Measurements from ENCODE around the gene REEP6.
"Not testable (repeated sequence)": the region's sequence is repeated elsewhere in the genome, so short reads cannot be mapped to it uniquely, and the experiment has no call there.

Gene REEP6

DNA sequence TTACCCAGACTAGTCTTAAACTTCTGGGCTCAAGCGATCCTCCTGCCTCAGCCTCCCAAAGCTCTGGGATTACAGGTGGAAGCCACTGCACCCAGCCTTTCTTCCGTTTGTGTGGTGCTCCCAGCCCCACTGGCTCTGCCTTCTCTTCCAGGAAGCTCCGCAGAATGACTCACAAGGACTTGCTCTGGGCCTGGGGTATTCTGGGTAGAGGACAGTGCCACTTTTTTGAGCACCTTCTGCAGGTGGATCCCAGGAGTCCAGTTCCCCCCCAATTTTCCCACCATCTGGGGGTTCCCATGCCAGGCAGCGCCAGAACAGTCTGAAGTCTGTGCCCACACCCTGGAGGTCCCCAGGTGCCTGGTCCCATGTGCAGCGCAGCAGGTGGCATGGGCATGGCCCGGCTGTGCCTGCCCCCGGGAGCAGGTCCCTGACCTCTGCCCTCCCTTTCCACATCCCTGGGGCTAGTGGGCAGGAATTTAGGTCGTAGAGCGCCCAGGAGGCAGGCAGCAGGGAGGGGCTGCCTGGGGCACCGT, 1.6 kb downstream of the REEP6 start:
- no peak for DNase-seq

DNA sequence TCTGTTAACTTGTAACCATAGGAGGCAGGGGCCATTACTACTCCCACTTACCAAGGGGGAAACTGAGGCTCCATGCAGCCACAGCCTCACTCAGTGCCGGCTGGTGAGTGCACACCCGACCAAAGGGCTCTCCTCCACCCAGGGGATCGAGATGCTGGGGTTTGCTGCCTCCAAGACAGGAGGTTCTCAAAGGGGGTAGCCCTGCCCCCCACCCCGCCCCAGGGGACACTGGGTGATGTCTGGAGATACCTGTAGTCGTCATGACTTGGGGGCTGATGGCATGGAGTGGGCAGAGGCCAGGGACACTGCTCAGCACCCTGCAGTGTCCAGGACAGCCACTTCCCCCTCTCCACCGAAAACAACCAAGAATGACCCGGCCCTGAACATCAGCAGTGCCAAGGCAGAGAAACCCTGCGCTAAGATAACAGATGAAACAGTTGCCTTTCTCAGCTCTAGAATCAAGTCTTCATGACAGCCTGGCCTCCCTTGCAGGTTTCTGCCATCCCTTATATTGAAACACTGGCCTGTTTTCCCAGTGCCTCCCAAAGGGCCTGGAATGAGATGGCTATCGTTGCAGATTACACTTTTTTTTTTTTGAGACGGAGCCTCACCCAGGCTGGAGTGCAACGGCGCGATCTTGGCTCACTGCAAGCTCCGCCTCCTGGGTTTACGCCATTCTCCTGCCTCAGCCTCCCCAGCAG, 3.3 kb downstream of the REEP6 start:
- DNase-seq, result no peak

DNA sequence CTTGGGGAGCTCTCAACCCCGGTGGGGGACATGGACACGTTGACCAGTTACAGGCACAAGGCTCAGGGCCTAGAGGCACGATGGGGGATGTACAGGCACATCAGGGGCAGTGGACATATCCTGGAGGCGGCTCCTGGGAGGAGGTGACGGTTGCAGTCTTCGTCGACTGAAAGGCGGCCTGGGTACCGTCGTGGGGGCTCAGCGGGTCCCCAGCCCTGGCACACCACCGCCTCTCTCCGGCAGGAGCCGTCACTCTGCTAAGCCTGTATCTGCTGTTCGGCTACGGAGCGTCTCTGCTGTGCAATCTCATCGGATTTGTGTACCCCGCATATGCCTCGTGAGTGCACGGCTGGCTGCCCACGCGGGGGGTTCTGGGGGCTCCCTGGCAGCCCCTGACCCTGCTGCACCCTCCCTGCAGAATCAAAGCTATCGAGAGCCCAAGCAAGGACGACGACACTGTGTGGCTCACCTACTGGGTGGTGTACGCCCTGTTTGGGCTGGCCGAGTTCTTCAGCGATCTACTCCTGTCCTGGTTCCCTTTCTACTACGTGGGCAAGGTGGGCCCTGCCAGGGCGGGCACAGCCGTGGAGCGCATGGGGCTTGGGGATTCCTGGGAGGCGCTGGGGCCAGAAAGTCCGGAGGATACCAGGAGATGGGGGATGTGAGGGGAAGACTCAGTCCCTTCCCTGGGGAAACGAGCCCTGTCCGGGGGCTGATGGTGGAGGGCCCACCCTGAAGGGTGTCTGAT, 4.2 kb downstream of the REEP6 start:
- DNase-seq, result no peak

DNA sequence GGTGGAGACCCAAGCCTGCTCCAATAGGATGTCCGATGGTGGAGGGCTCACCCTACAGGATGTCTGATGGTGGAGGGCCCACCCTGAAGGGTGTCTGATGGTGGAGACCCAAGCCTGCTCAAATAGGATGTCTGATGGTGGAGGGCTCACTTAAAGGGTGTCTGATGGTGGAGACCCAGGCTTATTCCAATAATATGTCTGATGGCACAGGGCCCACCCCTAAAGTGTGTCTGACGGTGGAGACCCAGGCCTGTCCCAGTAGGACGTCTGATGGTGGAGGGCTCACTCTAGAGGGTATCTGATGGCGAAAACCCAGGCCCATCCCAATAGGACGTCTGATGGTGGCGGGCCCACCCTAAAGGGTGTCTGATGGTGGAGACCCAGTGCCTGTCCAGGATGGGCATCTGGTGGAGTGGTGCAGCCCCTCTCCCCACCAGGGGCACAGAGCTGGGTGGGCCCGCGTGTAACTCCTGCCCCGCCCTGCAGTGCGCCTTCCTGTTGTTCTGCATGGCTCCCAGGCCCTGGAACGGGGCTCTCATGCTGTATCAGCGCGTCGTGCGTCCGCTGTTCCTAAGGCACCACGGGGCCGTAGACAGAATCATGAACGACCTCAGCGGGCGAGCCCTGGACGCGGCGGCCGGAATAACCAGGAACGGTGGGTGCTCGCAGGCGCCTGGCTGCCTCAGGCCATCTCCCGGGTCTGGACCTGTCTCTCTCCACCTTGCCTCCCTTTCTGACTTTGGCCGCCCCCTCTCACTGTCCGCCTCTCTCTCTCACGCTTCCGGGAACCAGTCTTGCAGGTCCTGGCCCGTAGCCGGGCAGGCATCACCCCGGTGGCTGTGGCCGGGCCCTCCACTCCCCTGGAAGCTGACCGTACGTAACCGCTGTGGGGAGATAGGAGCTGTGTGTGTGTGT, 5.1 kb downstream of the REEP6 start:
- no peak for DNase-seq

DNA sequence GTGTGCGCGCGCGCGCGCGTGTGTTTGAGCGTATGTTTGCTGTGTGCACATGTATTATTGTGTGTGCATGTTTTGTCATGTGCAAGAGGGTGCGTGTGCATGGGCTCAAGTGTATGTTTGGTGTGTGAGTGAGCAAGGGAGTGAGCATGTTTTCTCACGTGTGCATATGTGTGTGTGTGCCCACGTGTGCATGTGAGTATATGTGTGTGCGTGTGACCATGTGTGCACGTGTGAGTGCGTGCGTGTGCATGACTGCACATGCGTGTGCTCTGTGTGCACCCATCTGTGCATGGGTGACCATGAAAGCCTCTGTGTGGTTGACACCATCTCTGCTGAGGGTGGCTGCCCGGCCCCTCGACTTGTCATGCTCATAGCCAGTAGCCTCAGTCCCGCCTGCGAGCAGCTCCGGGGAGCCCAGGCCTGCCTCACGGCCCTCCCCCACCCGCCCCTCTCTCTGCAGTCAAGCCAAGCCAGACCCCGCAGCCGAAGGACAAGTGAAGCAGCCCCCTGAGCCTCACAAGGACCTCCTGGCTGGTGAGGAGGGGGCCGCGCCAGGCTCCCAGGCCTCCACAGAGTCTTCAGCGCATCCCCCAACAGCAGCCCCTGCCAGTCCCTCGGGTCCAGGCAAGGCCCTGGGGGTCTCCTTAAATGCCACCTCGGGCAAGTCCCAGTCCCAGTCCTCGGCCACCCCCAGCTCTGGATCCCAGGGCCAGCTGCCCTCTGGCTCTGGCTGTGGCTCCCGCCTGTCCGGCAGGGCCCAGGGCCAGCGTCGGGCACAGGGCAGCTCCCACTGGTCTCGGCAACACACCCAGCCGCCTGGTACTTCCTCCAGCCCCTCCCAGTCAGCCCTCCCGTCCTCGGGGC, 6.0 kb downstream of the REEP6 start:
- DNase-seq, result no peak

DNA sequence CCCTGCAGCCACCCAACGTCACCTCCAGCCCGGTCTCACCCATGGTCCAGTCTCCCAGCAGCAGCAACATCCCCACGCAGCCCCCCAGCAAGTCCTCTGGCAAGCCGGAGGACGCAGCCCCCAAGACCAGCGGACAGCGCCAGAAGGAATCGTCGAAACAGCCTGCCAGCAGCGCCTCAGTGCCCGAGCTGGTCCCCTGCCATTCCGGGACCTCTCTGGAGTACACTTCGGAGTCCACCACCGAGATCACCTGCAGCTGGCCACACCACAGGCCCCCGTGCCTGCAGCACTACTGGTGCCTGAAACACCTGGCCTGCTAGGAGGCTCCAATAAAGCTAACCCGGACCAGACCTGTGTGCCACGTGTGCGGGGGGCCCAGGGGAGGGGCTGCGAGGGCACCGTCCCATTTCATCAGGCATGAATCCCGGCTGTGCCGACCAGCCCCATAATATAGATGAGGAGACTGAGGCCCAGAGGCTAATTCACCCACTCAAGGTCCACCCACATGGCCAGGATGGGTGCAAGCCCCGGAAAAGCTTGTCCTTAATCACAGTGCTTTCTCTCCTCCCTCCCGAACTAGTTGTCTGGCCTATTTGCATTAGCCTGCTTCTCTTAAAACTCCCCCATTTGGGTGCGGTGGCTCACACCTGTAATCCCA, 6.7 kb downstream of the REEP6 start:
- DNase-seq, result no peak

DNA sequence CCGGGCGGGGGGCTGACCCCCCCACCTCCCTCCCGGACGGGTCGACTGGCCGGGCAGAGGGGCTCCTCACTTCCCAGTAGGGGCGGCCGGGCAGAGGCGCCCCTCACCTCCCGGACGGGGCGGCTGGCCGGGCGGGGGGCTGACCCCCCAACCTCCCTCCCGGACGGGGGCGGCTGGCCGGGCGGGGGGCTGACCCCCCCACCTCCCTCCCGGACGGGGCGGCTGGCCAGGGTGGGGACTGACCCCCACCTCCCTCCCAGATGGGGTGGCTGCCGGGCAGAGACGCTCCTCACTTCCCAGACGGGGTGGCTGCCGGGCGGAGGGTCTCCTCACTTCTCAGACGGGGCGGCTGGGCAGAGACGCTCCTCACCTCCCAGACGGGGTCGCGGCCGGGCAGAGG, 8.2 kb downstream of the REEP6 start:
- not testable (repeated sequence) for DNase-seq

DNA sequence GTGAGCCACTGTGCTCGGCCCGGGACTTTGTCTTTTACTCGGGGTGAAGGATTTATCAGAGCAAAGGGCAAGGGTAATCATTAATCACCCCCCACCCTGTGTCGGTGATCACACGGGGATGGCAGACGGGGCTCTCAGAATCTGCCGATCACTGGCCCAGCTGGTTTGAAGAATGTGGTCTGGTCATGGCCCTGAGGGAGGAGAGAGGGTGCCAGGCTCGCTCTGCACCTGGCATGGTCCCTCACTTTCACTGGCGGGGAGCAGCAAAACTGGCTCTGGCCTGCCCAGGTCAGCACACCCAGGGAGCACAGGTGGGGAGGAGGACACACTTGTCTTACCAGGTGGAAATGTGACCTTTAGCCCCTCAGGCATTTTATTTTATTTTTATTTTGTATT, 10.2 kb downstream of the REEP6 start:
- DNase-seq, result no peak

DNA sequence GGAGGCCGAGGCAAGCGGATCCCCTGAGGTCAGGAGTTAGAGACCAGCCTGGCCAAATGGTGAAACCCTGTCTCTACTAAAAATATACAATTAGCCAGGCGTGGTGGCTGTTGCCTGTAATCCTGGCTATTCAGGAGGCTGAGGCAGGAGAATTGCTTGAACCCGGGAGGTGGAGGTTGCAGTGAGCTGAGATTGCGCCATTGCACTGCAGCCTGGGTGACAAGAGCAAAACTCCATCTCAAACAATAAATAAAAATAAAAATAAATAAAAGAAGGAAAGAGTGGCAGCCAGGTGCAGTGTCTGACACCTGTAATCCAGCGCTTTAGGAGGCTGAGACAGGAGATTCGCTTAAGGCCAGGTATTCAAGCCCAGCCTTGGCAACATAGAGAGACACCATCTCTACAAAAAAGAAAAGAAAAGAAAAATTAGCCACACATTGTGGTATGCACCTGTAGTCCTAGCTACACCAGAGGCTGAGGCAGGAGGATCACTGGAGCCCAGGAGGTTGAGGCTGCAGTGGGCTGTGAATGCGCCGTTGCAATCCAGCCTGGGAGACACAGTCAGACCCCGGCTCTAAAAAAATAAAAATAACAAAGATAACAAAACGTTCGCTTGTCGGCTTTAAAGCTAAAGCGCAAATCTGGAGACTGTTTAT, 11.6 kb downstream of the REEP6 start:
- DNase-seq, result no peak

DNA sequence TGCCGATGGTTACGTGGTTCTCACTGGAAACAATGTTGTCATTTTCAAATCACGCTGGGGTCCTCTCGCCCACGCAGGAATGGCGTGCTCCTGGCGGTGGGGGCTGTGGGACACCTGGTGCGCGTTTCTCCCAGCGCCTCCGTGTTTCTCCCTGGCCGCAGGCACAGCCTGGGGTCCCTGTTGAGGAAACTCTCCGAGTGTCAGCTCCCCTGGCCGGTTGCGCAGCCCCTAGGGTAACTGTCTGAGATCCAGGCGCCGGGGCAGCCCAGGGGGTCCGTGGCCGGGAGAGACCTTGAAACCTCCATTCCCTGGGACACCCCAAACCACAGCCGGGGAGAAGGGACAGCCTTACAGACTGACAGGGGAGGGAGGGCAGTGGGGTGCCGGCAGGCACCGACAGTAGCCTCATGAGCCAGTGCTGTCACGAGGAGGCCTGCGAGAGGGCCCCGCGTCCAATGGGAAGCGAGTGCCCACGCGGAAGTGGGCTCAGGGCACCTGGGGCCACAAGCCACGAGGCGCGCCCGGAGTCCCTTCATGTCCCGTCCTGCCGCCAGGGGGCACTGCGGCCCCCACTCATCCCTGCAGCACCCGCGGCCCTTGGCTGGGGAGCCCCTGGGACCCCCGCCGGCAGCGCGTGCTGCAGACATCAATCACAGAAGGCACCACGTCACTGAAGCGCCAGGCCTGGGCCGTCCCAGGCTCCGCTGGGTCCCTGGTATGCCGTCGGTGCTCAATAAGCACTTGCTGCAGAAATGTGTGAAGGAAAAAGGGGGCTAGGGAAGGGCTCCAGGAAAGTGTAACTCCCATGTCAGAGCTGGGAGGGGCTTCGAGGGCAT, 12.3 kb downstream of the REEP6 start:
- peak; percentile 63 for DNase-seq

DNA sequence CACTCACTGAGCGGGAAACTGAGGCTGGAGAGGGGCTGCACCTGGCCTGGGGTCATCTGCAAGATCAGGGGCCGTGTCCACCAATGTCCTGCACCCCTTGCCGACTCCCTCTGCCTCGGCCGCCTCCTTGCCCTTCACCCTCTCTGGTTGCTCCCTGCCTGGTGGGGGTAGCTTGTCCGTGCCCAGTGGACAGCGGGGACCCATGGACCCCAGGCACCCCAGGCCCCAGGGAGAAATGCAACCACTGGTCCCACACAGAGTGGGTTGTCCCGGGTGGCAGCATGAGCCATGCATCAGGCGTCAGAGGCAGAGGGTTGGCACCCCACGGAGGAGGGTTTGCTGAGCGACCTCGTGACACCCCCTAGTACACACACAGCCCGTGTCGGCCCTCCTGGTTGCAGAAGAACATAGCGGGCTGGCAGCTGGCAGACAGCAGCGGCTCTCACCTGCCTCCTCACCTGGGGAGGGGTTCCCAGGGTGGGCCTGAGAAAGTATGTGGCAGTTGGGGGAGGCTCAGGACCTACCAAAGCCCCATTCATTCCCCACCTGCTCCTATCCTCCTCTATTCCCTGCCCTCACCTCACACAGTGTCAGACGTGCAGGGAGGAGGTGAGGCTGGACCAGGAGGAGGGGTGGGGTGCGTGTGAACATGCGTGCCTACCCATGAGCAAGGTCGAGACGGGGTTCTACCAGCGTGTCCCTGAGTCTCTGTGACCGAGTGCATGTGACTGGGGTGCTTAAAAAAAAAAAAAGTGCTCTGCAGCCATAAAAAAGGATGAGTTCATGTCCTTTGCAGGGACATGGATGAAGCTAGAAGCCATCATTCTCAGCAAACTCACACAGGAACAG, 13.2 kb downstream of the REEP6 start:
- DNase-seq, result no peak

DNA sequence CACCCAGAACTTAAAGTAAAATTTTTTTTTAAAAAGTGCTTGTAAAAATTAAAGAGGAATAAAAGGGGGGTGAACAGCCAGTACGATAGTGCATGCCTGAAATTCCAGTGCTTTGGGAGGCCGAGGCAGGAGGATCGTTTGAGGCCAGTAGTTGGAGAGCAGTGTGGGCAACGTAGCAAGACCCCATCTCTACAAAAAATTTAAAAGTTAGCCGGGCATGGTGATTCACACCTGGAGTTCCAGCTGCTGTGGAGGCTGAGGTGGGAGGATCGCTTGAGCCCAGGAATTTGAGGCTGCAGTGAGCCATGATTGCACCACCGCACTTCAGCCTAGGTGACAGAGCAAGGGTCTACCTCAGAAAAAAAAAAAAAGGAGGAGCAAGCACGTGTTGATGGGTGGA, 14.0 kb downstream of the REEP6 start:
- no peak for DNase-seq

DNA sequence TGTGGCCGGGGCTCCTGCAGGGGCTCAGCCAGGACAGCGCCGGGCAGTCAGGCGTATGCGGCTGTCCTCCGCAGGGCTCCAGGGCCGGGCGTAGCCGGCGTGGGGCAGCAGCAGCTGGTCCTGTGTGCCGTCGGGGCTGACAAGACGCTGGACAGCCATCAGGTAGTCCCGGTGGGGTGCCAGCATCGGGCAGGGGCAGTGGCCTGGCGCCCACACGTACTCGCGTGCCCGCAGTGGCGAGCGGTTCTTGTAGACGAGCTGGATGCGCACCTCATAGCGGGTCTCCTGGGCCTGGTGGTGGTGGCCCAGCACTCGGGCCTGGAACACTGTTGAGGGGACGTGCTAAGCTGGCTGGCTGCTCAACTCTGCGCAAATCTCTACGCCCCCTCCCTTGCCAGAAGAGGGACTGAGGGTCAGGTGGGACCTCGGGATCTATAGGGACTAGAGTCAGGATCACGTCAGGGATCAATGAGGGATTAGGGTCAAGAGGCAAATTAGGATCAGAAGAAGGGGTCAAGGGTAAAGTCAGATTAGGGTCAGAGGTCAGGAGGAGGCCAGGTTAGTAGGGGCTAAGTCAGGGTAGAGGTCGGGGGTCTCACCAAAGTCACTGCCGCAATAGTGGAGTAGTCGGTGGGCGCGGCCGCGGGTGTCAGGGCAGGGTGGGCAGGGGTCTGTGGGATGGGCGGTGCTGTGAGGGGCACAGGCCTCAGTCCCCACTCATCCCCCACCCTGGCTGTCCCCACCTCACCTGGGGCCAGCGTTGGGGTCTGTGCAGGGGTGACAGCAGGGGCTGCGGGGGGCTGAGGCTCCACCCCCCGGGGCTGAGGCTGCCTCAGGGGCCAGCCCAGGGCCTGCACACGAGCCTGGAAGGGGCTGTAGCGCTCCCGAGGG, 15.3 kb downstream of the REEP6 start:
- no peak for DNase-seq

DNA sequence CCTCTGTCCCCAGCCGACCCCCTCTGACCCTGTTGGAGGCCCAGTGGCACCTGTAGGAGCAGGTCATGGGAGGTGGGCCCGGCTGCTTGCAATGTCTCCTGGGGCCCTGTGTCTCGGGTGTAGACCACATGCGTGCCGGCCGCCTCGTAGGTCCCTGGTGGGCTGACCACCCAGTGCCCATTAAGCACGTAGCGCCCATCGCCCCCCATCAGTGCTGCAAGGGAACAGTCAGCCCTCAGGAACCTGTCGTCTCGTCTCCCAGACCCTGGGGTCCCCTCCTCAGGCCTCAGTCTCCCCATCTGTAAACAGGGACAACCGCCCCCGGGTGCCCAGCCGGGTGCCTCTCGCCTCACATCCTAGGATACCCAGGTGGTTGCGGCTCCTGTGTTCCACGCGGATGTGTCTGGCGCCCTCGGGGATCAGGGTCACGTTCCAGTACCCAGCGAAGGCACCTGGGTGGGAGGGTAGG, 16.2 kb downstream of the REEP6 start:
- DNase-seq, result no peak

DNA sequence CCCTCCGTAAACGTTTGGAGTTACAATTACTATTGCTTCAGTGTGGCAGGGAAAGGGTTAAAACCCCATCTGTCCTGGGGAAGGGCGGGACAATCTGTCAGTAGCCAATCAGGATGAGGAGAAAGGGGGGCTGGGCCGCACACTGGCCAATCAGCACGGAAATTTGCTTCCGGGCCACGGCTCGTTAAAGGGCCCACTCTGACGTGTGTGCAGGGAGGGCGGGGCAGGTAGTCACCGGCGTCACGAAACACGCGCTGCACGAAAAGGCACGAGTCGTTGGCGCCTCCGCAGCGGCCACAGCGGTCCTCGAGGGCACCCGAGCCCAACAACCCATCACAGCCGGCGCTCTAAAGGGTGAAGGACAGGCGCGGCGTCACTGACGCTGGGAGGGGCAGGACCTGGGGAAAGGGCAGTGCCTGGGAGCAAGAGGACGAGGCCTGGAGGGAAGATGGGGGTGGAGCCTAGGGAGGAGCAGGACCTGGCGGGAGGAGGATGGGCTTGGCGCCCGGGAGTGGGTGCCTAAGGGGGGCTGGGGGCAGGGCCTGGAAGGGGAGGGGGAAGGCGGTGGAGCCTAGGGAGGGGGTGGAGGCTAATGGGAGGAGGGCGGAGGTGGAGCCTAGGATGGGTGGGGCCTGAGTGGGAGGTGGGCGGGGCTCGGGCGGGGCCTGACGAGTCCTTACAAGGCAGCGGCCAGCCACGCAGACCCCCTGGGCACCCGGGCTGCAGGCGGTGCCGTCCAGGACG, 17.0 kb downstream of the REEP6 start:
- DNase-seq, result peak; percentile 94

DNA sequence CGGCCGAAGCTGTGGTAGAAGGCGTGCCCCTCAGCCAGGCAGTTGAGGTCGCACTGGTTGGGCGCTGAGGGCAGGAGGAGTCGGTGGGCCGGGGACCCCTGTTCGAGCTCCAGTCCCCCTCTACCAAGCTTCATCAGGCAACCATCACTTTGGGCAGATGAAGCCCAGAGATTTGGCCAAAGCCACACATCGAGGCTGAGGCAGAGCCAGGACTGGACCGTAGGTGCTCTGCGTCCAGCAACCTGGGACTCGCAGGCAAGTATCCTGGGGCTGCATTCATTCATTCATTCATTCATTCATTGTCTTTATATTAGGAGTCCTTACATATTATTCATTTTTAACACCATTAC, 17.5 kb downstream of the REEP6 start:
- no peak for DNase-seq

Measured in EL (cell line).